Left forelimb (tissue), 1 donor: ENCODE results near the gene DBP.
"Not testable (repeated sequence)": the region's sequence is repeated elsewhere in the genome, so short reads cannot be mapped to it uniquely, and the experiment has no call there.

Experiments used
- DNase-seq: peaks from one replicate; pipeline ENCODE4 v3.0.0-alpha.2; 2018; ENCODE audit warnings: low spot score

The DBP gene, protein sequence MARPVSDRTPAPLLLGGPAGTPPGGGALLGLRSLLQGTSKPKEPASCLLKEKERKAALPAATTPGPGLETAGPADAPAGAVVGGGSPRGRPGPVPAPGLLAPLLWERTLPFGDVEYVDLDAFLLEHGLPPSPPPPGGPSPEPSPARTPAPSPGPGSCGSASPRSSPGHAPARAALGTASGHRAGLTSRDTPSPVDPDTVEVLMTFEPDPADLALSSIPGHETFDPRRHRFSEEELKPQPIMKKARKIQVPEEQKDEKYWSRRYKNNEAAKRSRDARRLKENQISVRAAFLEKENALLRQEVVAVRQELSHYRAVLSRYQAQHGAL

DNA sequence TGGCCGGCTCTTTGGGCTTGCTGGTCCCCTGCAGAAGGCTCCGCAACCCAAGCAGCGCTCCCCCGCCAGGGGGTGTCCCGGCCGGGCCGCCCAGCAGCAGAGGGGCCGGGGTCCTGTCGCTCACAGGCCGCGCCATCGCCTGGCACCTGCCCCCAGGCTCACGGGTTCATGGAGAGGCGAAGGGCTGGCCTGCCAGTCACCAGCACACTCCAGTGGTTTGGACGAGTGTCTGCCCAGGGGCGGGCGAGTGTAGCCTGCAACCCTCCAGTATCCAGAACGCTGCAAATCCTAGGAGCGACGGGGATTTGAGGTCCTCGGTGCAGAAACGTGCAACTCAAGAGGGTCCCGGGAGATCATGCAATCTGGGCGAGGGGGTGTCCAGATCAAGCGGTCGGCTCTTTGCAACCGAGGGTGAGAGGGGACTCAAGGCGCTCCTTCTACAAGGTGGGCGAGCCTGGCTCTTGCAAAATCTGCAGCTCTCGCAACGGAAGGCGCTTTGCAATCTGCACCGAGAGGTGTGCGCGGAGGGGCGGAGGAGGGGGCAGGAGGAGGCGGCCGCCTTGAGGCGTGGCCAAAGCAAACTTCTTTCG, at the start of gene DBP:
TSS of gene DBP (minus strand) at position 521 of the 590 bp plus-strand sequence. CDS start at position 136, 385 bp downstream.
- DNase-seq, result no peak

DNA sequence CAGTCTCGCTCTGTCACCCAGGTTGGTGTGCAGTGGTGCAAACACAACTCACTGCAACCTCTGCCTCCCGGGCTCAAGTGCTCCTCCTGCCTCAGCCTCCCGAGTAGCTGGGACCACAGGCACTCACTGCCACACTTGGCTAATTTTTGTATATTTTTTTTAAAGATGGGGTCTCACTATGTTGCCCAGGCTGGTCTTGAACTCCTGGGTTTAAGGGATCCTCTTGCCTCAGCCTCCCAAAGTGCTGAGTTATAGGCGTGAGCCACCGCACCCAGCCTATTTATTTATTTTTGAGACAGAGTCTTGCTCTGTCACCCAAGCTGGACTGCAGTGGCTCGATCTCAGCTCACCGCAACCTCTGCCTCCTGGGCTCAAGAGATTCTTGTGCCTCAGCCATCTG, 49.5 kb upstream of the DBP start:
- DNase-seq, result not testable (repeated sequence)

- DNase-seq, result no peak
Measured at GRCh38 chr19:48686088-48686487, 48.9 kb upstream of the DBP start.

- no peak for DNase-seq
Measured at GRCh38 chr19:48685583-48685982, 48.4 kb upstream of the DBP start.

GRCh38 chr19:48683349-48683748, 46.2 kb upstream of the DBP start:
- DNase-seq, result no peak

- DNase-seq, result no peak
Measured at GRCh38 chr19:48681127-48681470, 43.9 kb upstream of the DBP start.

GRCh38 chr19:48680436-48681126, 43.4 kb upstream of the DBP start:
- DNase-seq, result no peak

GRCh38 chr19:48680006-48680405, 42.8 kb upstream of the DBP start:
- DNase-seq, result not testable (repeated sequence)

GRCh38 chr19:48678201-48678600, 41.0 kb upstream of the DBP start:
- DNase-seq, result no peak

- DNase-seq, result no peak
Measured at GRCh38 chr19:48676887-48677286, 39.7 kb upstream of the DBP start.

- no peak for DNase-seq
Measured at GRCh38 chr19:48676487-48676886, 39.3 kb upstream of the DBP start.

DNA sequence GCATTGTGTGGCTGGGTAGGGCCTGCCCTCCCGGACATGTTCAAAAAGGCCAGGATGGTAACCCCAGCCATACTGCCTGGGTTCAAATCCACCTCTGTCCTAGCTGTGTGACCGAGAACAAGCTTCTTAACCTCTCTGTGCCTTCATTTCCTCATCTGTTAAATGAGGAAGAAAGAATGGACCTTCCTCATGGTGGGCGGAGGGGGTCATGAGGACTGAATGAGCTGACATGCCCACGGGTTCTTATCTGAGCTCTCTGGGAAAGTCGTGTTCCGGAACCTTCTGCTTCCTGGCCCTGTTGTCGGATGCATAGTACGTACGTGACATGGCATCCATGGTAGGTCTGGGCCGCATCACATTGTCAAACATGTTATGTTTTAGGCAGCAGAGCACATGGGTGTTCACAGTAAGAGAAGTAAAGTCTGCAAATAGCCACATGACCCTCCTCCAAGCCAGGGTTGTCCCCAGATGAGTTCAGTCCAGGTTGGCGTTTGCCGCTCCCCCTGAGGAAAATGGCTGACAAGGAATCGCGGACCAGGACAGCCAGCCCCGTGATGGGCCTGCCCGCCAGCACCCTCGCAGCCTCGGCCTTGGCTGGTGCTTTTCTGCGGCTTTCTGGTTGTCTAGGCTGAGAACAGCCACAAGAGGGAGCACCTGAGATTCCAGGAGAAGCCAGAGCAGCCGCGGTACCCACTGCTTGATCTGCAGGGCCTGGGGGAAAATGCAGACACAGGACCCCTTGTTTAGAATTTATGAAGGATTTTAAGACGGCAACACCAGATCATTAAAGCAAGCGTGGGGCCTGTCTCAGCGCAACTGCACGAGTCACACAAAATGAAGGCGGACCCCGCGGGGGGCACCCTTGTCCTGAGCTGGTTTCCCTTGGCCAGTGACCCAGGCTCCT, 38.0 kb upstream of the DBP start:
- DNase-seq, result peak; percentile 82

- no peak for DNase-seq
Measured at GRCh38 chr19:48674216-48674809, 37.1 kb upstream of the DBP start.

- DNase-seq, result no peak
Measured at GRCh38 chr19:48673436-48674100, 36.4 kb upstream of the DBP start.

- DNase-seq, result no peak
Measured at GRCh38 chr19:48672994-48673393, 35.8 kb upstream of the DBP start, which contains the start of gene NTN5. Gene NTN5, minus strand, starts transcription at chr19:48673017. Its CDS starts 2,031 bp downstream, at chr19:48670986.

- DNase-seq, result no peak
Measured at GRCh38 chr19:48671446-48671995, 34.3 kb upstream of the DBP start.

DNA sequence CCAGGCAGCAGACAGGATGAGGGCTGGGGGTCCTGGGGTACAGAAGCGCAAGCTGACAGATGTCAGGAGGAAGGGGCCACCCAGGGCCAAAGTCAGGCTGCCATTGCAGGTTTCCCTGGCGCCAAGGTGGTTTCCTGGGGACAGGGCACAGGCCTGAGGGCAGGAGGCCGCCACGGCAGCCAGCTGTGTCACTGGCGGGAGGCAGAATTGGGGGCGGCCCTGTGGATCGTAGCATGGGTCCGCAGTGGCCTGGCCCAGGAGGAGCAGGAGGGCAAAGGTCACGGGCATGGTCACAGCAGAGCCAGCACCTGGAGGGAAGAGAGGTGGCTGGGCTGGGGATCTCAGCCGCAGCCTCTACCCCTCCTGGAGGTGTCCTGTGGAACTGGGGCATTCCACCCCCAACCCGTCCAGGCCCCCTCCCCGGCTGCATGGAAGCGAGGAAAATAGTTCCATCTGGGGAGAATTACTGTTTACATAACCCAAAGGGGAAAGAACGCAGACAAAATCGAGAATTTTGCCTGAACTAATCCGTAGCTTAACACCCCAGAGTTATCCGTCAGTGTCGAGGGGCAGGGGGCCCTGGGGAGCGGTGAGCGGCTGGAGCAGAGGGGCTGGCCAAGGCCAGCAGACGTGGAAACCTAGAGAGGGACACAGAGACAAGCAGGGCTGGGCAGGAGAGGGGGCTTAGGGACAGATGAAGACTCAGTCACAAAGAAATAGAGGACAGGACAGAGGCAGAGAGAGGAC, 33.7 kb upstream of the DBP start:
- no peak for DNase-seq

DNA sequence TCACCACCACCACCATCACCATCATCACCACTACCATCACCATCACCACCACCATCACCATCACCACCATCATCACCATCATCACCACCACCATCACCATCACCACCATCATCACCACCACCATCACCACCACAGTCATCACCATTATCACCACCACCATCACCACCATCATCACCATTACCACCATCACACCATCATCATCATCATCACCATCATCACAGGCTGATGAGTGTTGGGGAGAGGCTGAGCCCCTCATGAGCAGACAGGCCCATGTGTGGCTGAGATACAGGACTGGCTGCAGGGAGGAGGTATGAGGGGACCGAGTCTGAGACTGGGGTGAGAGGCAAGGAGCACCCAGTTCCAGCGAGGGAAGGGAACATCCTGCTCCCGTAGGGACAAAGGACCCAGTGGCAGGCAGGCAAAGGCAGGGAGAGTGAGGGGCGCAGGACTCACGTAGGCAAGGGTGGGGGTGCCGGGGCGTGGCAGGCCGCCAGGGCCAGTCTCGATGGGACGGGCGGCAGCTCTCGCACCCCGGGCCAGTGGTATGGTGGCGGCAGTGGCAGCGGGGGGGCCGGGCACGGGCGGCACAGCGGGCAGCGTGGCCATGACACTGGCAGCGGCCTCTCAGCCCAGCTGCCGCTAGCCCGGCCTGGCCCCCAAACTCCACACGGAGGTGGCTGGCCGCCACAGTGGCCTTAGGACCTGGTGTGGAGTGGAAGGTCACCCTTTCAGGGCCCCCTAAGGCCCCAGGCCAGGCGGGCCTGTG, 32.9 kb upstream of the DBP start:
- DNase-seq, result no peak

DNA sequence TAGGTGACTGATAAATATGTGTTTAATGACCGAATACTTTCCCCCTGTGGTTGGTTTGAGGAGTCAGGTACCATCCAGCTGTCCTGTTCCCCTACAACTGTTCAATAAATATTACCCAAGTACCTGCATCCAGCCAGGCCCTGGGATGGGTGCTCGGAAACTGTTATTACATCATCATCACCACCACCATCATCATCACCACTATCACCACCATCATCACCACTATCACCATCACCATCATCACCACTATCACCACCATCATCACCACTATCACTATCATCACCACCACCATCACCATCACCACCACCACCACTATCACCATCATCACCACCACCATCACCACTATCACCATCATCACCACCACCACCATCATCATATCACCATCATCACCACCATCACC, 31.6 kb upstream of the DBP start:
- DNase-seq, result no peak
